WTC11 (cell line): ENCODE measurements around the gene SND1. TPM values are rescaled to one million over a fixed set of nuclear protein-coding genes. Genes with fewer than 3 reads are reported as not detected.

Source experiments
- ATAC-seq: fragments of 200-7000 bp; cut with Tn5 transposase; 2 replicates; pipeline ENCODE4 v1.10.0; 2021; ENCODE audit warnings: mild to moderate bottlenecking, moderate library complexity
- CTCF ChIA-PET: fragments of 300-600 bp; sonication (Branson Sonifier 250); formaldehyde crosslinking; loops from one replicate; lab custom pipeline; 2021; ENCODE audit warnings: antibody characterized with exemption; lab: Charles Lee
- POLR2A ChIA-PET: fragments of 350-600 bp; sonication (Branson Sonifier 250); formaldehyde crosslinking; loops from one replicate; lab custom pipeline; 2021; ENCODE audit warnings: antibody characterized with exemption; lab: Charles Lee
- DNase-seq: peaks from one replicate; pipeline ENCODE4 v3.0.0; 2021; ENCODE audit warnings: low spot score
- H3K27ac Mint-ChIP-seq: 2 replicates; pipeline ENCODE4 v1.8.0; 2021; ENCODE audit warnings: mixed read lengths
- H3K27me3 Mint-ChIP-seq: 2 replicates; pipeline ENCODE4 v1.8.0; 2021; ENCODE audit warnings: low read depth, mild to moderate bottlenecking, moderate library complexity, mixed read lengths
- H3K36me3 Mint-ChIP-seq: 2 replicates; pipeline ENCODE4 v1.8.0; 2021; ENCODE audit warnings: mixed read lengths
- H3K4me1 Mint-ChIP-seq: 2 replicates; pipeline ENCODE4 v1.8.0; 2022; ENCODE audit warnings: mixed read lengths
- H3K4me3 Mint-ChIP-seq: 2 replicates; pipeline ENCODE4 v1.8.0; 2021; ENCODE audit warnings: mild to moderate bottlenecking, moderate library complexity, mixed read lengths
- H3K9me3 Mint-ChIP-seq: 2 replicates; pipeline ENCODE4 v1.8.0; 2021; ENCODE audit warnings: mixed read lengths
- CREM ChIP-seq: sonication (generic); formaldehyde crosslinking; IDR thresholded peaks from 2 replicates; pipeline ENCODE4 v1.8.1; 2022; ENCODE audit warnings: mild to moderate bottlenecking, missing genetic modification reagents, moderate library complexity
- E2F5 ChIP-seq: sonication (generic); formaldehyde crosslinking; IDR thresholded peaks from 2 replicates; pipeline ENCODE4 v1.8.1; 2022; ENCODE audit warnings: mild to moderate bottlenecking, moderate library complexity, missing genetic modification reagents
- FOXJ3 ChIP-seq: sonication (generic); formaldehyde crosslinking; IDR thresholded peaks from 2 replicates; pipeline ENCODE4 v1.9.0; 2021; ENCODE audit warnings: missing genetic modification reagents, mild to moderate bottlenecking, borderline replicate concordance
- FOXK1 ChIP-seq: sonication (generic); formaldehyde crosslinking; IDR thresholded peaks from 2 replicates; pipeline ENCODE4 v1.8.0; 2022; ENCODE audit warnings: mild to moderate bottlenecking, moderate library complexity, missing genetic modification reagents
- HMGXB4 ChIP-seq: sonication (generic); formaldehyde crosslinking; IDR thresholded peaks from 2 replicates; pipeline ENCODE4 v1.8.1; 2023; ENCODE audit warnings: mild to moderate bottlenecking, moderate library complexity, missing genetic modification reagents
- IRF2 ChIP-seq: sonication (generic); formaldehyde crosslinking; IDR thresholded peaks from 2 replicates; pipeline ENCODE4 v1.8.0; 2022; ENCODE audit warnings: low read depth, missing genetic modification reagents, borderline replicate concordance
- KAT7 ChIP-seq: sonication (generic); formaldehyde crosslinking; IDR thresholded peaks from 2 replicates; pipeline ENCODE4 v1.8.1; 2023; ENCODE audit warnings: missing genetic modification reagents, mild to moderate bottlenecking, borderline replicate concordance
- MXD4 ChIP-seq: fragments of 250-450 bp; sonication (Bioruptor Pico); IDR thresholded peaks from 2 replicates; pipeline ENCODE4 v1.8.0; 2021; ENCODE audit warnings: mild to moderate bottlenecking, moderate library complexity, borderline replicate concordance
- SP1 ChIP-seq: sonication (generic); formaldehyde crosslinking; conservative IDR thresholded peaks from 2 replicates; pipeline ENCODE4 v1.8.1; 2022; ENCODE audit warnings: missing genetic modification reagents
- TEAD1 ChIP-seq: sonication (generic); formaldehyde crosslinking; IDR thresholded peaks from 2 replicates; pipeline ENCODE4 v1.8.0; 2022; ENCODE audit warnings: mild to moderate bottlenecking, missing genetic modification reagents
- ZNF138 ChIP-seq: sonication (generic); formaldehyde crosslinking; conservative IDR thresholded peaks from 2 replicates; pipeline ENCODE4 v1.8.1; 2022; ENCODE audit warnings: mild to moderate bottlenecking, moderate library complexity, missing genetic modification reagents
- ZNF232 ChIP-seq: sonication (generic); formaldehyde crosslinking; IDR thresholded peaks from 2 replicates; pipeline ENCODE4 v1.8.0; 2022; ENCODE audit warnings: mild to moderate bottlenecking, missing genetic modification reagents
- ZNF263 ChIP-seq: sonication (generic); formaldehyde crosslinking; IDR thresholded peaks from 2 replicates; pipeline ENCODE4 v1.8.1; 2022; ENCODE audit warnings: low read depth, mild to moderate bottlenecking, moderate library complexity, missing genetic modification reagents
- ZNF281 ChIP-seq: sonication (generic); formaldehyde crosslinking; IDR thresholded peaks from 2 replicates; pipeline ENCODE4 v1.8.0; 2023; ENCODE audit warnings: mild to moderate bottlenecking, missing genetic modification reagents
- ZNF532 ChIP-seq: fragments of 250-450 bp; sonication (Bioruptor Pico); IDR thresholded peaks from 2 replicates; pipeline ENCODE4 v1.9.0; 2021; ENCODE audit warnings: mild to moderate bottlenecking, borderline replicate concordance
- total RNA-seq: library from RNA; stranded (reverse); gene quantifications from 3 replicates; pipeline ENCODE4 v1.2.3, GENCODE V29; 2021
- TF ChIP-seq, protein P1 (sequence below): sonication (generic); formaldehyde crosslinking; IDR thresholded peaks from 2 replicates; pipeline ENCODE4 v1.8.0; 2023; ENCODE audit warnings: missing genetic modification reagents, mild to moderate bottlenecking, borderline replicate concordance

Gene SND1
- total RNA-seq, 1 experiment from 2014 or later = 261 TPM

GRCh38 chr7:128110641-128111364, 458.8 kb downstream of the SND1 start (continued):
- no peak for TF ChIP-seq KAT7 (CRISPR knock-in tag)
- TF ChIP-seq FOXJ3 (CRISPR knock-in tag) = no peak
- TF ChIP-seq TEAD1 = no peak
- TF ChIP-seq SP1 (CRISPR knock-in tag) = no peak
- TF ChIP-seq ZNF263 = no peak
- TF ChIP-seq ZNF138 = no peak
- no peak for TF ChIP-seq MXD4 (CRISPR knock-in tag)
- no peak for TF ChIP-seq E2F5 (CRISPR knock-in tag)
- no peak for TF ChIP-seq ZNF281

DNA sequence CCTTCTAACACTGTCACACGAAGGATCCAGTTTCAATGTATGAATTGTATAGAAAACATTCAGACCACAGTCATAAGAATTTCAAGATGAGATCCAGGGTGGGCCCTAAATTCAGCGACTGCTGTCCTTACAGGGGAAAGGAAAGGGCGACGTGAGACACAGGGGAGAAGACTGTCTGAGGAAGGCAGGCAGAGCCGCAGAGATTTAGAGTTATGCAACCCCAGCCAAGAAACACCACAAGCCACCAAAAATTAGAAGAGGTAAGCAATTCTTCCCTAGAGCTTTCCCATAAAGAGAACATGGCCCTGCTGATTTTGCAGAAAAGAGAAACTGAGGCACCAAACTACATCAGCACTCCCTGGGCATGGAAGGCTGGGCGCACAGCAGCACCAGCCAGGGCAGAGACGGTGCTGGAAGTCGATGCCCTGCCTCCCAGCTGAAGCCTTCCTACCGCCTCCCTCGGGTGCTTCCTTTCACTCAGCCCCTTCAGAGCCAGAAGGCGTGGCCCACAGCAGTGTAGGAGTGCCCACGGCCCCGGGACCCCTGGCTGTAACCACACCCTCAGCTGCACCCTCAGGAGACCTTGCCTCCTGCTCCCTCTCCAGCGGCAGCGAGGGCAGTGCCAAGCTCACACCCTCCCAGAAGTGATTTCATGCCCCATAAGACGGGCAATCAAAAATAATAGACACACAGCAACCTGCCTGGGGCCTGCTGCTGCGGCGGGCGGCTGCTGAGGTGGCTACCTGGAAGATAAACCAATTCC, 460.2 kb downstream of the SND1 start:
- no peak for DNase-seq
- CTCF ChIA-PET = interaction anchor here (1.0 to 3.2 kb wide), 3 partner anchors 24 to 97 kb away, joined by 4 to 12 read pairs (median 7); no protein-coding TSS in a partner anchor
- no peak for ATAC-seq
- TF ChIP-seq CREM (no peak), ZNF232 (CRISPR knock-in tag) (no peak), FOXK1 (no peak)
- TF ChIP-seq, protein P1, sequence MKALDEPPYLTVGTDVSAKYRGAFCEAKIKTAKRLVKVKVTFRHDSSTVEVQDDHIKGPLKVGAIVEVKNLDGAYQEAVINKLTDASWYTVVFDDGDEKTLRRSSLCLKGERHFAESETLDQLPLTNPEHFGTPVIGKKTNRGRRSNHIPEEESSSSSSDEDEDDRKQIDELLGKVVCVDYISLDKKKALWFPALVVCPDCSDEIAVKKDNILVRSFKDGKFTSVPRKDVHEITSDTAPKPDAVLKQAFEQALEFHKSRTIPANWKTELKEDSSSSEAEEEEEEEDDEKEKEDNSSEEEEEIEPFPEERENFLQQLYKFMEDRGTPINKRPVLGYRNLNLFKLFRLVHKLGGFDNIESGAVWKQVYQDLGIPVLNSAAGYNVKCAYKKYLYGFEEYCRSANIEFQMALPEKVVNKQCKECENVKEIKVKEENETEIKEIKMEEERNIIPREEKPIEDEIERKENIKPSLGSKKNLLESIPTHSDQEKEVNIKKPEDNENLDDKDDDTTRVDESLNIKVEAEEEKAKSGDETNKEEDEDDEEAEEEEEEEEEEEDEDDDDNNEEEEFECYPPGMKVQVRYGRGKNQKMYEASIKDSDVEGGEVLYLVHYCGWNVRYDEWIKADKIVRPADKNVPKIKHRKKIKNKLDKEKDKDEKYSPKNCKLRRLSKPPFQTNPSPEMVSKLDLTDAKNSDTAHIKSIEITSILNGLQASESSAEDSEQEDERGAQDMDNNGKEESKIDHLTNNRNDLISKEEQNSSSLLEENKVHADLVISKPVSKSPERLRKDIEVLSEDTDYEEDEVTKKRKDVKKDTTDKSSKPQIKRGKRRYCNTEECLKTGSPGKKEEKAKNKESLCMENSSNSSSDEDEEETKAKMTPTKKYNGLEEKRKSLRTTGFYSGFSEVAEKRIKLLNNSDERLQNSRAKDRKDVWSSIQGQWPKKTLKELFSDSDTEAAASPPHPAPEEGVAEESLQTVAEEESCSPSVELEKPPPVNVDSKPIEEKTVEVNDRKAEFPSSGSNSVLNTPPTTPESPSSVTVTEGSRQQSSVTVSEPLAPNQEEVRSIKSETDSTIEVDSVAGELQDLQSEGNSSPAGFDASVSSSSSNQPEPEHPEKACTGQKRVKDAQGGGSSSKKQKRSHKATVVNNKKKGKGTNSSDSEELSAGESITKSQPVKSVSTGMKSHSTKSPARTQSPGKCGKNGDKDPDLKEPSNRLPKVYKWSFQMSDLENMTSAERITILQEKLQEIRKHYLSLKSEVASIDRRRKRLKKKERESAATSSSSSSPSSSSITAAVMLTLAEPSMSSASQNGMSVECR (CRISPR knock-in tag) = no peak
- Mint-ChIP-seq H3K9me3 (no peaks in the 10 kb centered on the region), H3K4me3 (no peak overlapping the region), H3K36me3 (no peaks in the 10 kb centered on the region), H3K27ac (no peak overlapping the region), H3K27me3 (peaks cover 45% of the 10 kb centered on the region), H3K4me1 (peaks cover 6% of the 10 kb centered on the region)
- POLR2A ChIA-PET = no interaction called here

DNA sequence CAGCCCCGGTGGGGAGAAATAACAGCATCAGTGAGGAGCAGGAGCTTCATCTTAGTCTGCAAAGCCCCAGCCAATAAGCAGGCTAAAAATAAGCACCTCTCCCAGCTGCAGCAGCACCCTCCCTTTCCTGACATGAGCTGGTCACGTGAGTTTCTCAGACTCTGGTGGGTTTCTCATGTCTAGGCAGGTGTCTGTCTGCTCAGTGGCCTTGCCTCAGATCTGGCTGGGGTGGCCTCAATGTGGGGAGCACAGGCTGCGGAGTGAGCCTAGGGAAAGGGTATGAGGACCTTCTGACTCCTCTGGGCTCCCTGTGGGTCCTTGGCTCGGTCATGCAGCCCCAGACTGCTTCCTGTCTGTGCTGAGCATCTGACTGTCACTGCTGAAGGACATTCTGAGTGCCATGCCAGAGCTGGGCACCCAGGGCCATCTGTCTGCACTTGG, 460.8 kb downstream of the SND1 start:
- ChIA-PET POLR2A (no interaction called here), CTCF (interaction anchor here (1.0 kb wide), 1 partner anchor 96 kb away, joined by 4 read pairs; no protein-coding TSS in a partner anchor)
- peaks cover 47% of the 10 kb centered on the region for H3K27me3 Mint-ChIP-seq
- DNase-seq (no peak), ATAC-seq (no peak)
- no peak overlapping the region for H3K27ac Mint-ChIP-seq
- no peak overlapping the region for H3K4me3 Mint-ChIP-seq
- H3K9me3 Mint-ChIP-seq = no peaks in the 10 kb centered on the region
- no peaks in the 10 kb centered on the region for H3K36me3 Mint-ChIP-seq
- peaks cover 6% of the 10 kb centered on the region for H3K4me1 Mint-ChIP-seq
- TF ChIP-seq HMGXB4 = no peak
- no peak for TF ChIP-seq ZNF532 (CRISPR knock-in tag)
- TF ChIP-seq IRF2 (CRISPR knock-in tag) = no peak
- TF ChIP-seq SP1 (CRISPR knock-in tag) = no peak
